ENCODE measurements around the gene RIN3. TPM values are rescaled to one million over a fixed set of nuclear protein-coding genes. Genes with fewer than 3 reads are reported as not detected.

RIN3 gene
- total RNA-seq, 4 donors from 2014 or later, result 13.5 to 22.2 (median 16.2) TPM

DNA sequence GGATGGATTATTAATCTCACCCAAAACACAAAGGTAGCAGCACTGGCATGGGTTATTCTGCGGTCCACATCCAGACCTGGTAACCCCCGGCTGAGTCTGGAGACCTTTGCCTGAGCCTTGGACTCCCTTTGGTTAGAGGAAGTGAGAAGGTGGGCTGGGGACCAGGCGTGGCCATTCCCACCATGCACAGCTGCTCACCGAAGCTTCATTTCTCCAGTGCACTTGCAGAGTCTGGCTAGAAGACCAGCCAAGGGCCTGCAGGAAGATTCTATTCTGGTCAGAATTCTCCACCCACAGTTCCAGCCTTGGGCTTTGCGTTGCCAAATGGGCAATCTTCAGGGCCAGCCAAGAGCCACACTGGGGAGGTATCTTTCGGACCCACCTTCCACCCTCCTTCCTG, 161.8 kb downstream of the RIN3 start:
- H3K36me3 ChIP-seq, result peaks cover 0 to 73% of the 10 kb centered on the region in 2 donors
- H3K4me1 ChIP-seq, result peaks cover 0 to 5% (median 0%) of the 10 kb centered on the region in 3 donors
- peak overlapping the region in 1 of 4 donors; percentile 42 for H3K27ac ChIP-seq
- H3K9me3 ChIP-seq, result no peaks in the 10 kb centered on the region
- 93% methylated on average over 3 to 4 of the region's 6 CpGs for WGBS, 2 donors (ENCODE audit: low coverage in 1 of 2)
- H3K27me3 ChIP-seq, result no peaks in the 10 kb centered on the region
- H3K4me3 ChIP-seq, result no peak overlapping the region
- TF ChIP-seq POLR2AphosphoS5 (IDR thresholded peaks at IDR 0.05), result no peak
- no peak for TF ChIP-seq POLR2A (IDR thresholded peaks at IDR 0.05)
- TF ChIP-seq, protein P1, sequence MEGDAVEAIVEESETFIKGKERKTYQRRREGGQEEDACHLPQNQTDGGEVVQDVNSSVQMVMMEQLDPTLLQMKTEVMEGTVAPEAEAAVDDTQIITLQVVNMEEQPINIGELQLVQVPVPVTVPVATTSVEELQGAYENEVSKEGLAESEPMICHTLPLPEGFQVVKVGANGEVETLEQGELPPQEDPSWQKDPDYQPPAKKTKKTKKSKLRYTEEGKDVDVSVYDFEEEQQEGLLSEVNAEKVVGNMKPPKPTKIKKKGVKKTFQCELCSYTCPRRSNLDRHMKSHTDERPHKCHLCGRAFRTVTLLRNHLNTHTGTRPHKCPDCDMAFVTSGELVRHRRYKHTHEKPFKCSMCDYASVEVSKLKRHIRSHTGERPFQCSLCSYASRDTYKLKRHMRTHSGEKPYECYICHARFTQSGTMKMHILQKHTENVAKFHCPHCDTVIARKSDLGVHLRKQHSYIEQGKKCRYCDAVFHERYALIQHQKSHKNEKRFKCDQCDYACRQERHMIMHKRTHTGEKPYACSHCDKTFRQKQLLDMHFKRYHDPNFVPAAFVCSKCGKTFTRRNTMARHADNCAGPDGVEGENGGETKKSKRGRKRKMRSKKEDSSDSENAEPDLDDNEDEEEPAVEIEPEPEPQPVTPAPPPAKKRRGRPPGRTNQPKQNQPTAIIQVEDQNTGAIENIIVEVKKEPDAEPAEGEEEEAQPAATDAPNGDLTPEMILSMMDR (IDR thresholded peaks at IDR 0.05), result no peak
- no peak for TF ChIP-seq EP300 (IDR thresholded peaks at IDR 0.05)
- ATAC-seq, result no peak

DNA sequence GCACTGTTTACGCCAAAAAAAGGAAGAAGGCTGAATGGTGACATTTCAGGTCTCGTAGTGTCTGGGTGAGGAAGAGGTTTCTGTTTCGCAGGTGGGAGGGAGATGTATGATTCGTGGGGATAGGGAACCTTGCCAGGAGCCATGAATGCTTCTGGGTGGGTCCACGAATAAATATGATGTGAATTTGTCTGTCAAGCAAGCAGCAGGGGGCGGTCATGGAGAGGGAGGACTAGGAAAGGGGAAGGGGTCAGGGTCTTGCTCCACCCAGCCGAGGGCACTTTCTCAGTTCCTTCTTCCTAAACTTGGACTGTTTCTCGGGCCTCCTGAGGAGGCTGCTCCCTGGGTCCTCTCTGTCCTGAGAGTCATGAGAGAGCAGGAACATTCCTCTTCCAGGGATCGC, 162.4 kb downstream of the RIN3 start:
- ATAC-seq, result peak; percentile 32
- H3K36me3 ChIP-seq, result peaks cover 0 to 69% of the 10 kb centered on the region in 2 donors
- H3K4me1 ChIP-seq, result peaks cover 0 to 9% (median 0%) of the 10 kb centered on the region in 3 donors
- 66 to 71% methylated on average over 6 to 8 of the region's 9 CpGs for WGBS, 2 donors (ENCODE audit: low coverage in 1 of 2)
- no peaks in the 10 kb centered on the region for H3K27me3 ChIP-seq
- peak overlapping the region in 1 of 4 donors; percentile 42 for H3K27ac ChIP-seq
- no peaks in the 10 kb centered on the region for H3K9me3 ChIP-seq
- TF ChIP-seq POLR2A (IDR thresholded peaks at IDR 0.05) (no peak), POLR2AphosphoS5 (IDR thresholded peaks at IDR 0.05) (no peak)
- no peak overlapping the region for H3K4me3 ChIP-seq

DNA sequence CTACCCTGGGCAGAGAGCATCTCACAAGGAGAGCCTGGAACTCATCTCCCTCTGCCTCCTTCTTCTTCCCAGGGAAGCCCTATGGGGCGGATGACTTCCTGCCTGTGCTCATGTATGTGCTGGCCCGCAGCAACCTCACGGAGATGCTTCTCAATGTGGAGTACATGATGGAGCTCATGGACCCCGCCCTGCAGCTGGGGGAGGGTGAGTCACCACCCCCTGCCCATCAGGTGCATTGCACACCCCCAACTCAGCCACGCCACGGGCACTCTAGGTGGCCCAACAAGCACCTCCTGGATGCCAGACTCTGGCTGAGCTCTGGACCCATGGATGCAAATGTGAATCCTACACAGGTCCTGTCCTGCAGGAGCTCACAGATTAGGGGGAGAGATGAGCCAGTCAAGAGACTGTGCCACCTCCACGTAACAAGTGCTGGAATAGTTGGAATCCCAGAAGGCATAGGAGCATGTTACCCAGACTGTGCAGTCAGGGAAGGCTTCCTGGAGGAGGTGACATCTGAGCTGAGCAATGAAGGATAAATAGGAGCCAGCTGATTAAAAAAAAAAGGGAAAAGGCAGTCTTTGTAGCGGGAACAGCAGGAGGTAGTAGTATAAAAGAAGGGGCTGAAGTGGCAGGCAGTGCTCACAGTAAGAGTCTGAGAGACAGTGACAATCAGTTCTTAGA, 163.0 kb downstream of the RIN3 start:
- Histone ChIP-seq H3K27me3 (no peaks in the 10 kb centered on the region), H3K36me3 (peaks cover 0 to 69% of the 10 kb centered on the region in 2 donors), H3K27ac (peak overlapping the region in 1 of 4 donors; percentile 42), H3K4me3 (no peak overlapping the region), H3K4me1 (peaks cover 0 to 15% (median 0%) of the 10 kb centered on the region in 3 donors), H3K9me3 (no peaks in the 10 kb centered on the region)
- 90 to 100% methylated on average over 2 to 3 of the region's 8 CpGs for WGBS, 2 donors (ENCODE audit: low coverage in 1 of 2)
- TF ChIP-seq POLR2A (IDR thresholded peaks at IDR 0.05) (no peak), EP300 (IDR thresholded peaks at IDR 0.05) (no peak), POLR2AphosphoS5 (IDR thresholded peaks at IDR 0.05) (no peak)
- TF ChIP-seq, protein P1 (IDR thresholded peaks at IDR 0.05), result no peak
- no peak for ATAC-seq

DNA sequence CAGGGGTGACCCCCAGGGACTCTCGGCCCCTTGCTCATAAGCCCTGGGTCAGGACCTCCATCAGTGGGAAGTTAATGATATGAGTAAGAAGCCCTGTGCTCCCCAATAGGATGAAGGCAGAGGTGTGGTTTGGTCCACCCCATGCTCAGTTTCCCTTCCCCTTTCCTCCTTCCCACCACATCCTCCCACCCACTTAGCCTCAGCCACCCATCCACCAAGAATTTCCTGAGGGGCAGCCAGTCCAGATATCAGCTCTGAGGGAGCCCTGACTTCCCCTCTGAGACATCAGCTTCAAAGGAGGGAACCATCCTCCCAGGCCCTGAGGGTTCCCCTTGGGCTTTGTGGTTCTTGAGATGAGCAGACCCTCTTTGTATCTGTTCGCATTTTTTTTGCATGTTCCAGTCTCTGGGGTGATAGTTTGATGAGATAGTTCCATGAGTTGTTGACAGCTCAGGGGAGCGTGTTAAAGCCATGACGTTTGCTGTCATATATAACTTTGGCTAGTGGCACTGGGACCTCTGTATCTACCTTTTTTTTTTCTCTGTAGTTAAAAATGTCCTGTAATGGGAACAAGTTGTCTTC, 163.6 kb downstream of the RIN3 start:
- no peaks in the 10 kb centered on the region for H3K9me3 ChIP-seq
- no peaks in the 10 kb centered on the region for H3K27me3 ChIP-seq
- H3K36me3 ChIP-seq, result peaks cover 0 to 67% of the 10 kb centered on the region in 2 donors
- H3K4me1 ChIP-seq, result peaks cover 0 to 15% (median 0%) of the 10 kb centered on the region in 3 donors
- TF ChIP-seq, protein P1 (IDR thresholded peaks at IDR 0.05), result no peak
- H3K4me3 ChIP-seq, result no peak overlapping the region
- WGBS, 2 donors (ENCODE audit: low coverage in 1 of 2), result 75 to 96% methylated on average over 4 of the region's 4 CpGs
- ATAC-seq, result no peak
- peak overlapping the region in 1 of 4 donors; percentile 42 for H3K27ac ChIP-seq

DNA sequence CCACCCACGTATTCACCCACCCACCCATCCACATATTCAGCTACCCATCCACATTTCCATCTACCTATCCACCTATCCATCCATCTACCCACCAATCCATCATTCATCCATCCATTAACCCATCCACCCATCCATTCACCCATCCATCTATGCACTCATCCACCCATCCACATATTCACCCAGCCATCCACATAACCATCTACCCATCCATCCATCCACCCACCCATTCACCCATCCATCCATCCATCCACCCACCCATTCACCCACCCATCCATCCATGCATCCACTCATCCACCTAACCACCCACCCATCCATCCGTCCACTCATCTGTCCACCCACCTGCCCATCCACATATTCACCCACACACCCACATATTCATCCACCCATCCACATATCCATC, 164.4 kb downstream of the RIN3 start:
- WGBS, 2 donors (ENCODE audit: low coverage in 1 of 2), result 89 to 100% methylated on average over 1 to 2 of the region's 2 CpGs
- Histone ChIP-seq H3K4me1 (peaks cover 0 to 15% (median 0%) of the 10 kb centered on the region in 3 donors), H3K9me3 (no peaks in the 10 kb centered on the region), H3K4me3 (no peak overlapping the region), H3K27ac (no peak overlapping the region), H3K27me3 (no peaks in the 10 kb centered on the region), H3K36me3 (peaks cover 0 to 72% of the 10 kb centered on the region in 2 donors)
- no peak for ATAC-seq
- no peak for TF ChIP-seq POLR2AphosphoS5 (IDR thresholded peaks at IDR 0.05)

DNA sequence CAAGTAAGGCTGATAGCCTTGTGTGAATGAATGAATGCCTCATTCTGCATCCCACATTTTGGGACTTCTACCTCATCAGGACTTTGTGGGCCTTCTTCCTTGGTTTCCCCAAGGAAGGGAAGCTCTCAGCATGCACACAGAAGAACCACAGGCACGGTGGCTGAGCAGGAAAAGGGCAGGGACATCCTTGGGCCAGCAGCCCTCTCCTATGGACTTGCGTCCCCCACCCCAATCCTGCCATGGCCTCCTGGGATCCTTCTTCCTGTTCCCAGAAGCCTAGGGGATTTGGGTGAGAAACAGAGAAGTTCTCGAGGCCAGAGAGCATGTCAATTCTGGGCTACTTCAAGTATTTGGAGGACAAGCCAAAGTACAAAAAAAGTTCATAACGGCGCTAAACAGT, 165.2 kb downstream of the RIN3 start:
- no peak for TF ChIP-seq EP300 (IDR thresholded peaks at IDR 0.05)
- TF ChIP-seq, protein P1 (IDR thresholded peaks at IDR 0.05), result no peak
- no peak for TF ChIP-seq POLR2AphosphoS5 (IDR thresholded peaks at IDR 0.05)
- no peak for TF ChIP-seq POLR2A (IDR thresholded peaks at IDR 0.05)
- H3K9me3 ChIP-seq, result no peaks in the 10 kb centered on the region
- H3K27me3 ChIP-seq, result no peaks in the 10 kb centered on the region
- peaks cover 0 to 15% (median 0%) of the 10 kb centered on the region in 3 donors for H3K4me1 ChIP-seq
- no peak for ATAC-seq
- no peak overlapping the region for H3K27ac ChIP-seq
- WGBS, 2 donors (ENCODE audit: low coverage in 1 of 2), result 90 to 92% methylated on average over 2 to 3 of the region's 5 CpGs
- H3K36me3 ChIP-seq, result peaks cover 0 to 66% of the 10 kb centered on the region in 2 donors
- H3K4me3 ChIP-seq, result no peak overlapping the region

All from gastroesophageal sphincter (tissue), 4 donors.